Measurements from ENCODE around the gene CBLN1. TPM values are rescaled to one million over a fixed set of nuclear protein-coding genes. Genes with fewer than 3 reads are reported as not detected.

CBLN1 gene
- 18.2 TPM for total RNA-seq

- no peak for DNase-seq (ENCODE audit: low spot score)
These were observed at the start of gene CBLN1 for GRCh38 chr16:49281480-49281842. TSS of gene CBLN1 (minus strand) at chr16:49281838. CDS start at chr16:49281465, 373 bp downstream.

GRCh38 chr16:49330562-49331201, 49.0 kb upstream of the CBLN1 start:
- DNase-seq (ENCODE audit: low spot score) = no peak

GRCh38 chr16:49328325-49328724, 46.7 kb upstream of the CBLN1 start:
- no peak for DNase-seq (ENCODE audit: low spot score)

- no peak for DNase-seq (ENCODE audit: low spot score)
These were observed 45.8 kb upstream of the CBLN1 start for GRCh38 chr16:49327466-49327865.

GRCh38 chr16:49324703-49325102, 43.1 kb upstream of the CBLN1 start:
- no peak for DNase-seq (ENCODE audit: low spot score)

- no peak for DNase-seq (ENCODE audit: low spot score)
These were observed 34.0 kb upstream of the CBLN1 start for GRCh38 chr16:49315602-49316001.

- DNase-seq (ENCODE audit: low spot score) = no peak
These were observed 30.8 kb upstream of the CBLN1 start for GRCh38 chr16:49312389-49312985.

- DNase-seq (ENCODE audit: low spot score) = no peak
These were observed 30.2 kb upstream of the CBLN1 start for GRCh38 chr16:49311823-49312222.

GRCh38 chr16:49307176-49307575, 25.5 kb upstream of the CBLN1 start:
- no peak for DNase-seq (ENCODE audit: low spot score)

GRCh38 chr16:49305406-49305805, 23.8 kb upstream of the CBLN1 start:
- DNase-seq (ENCODE audit: low spot score) = no peak

- DNase-seq (ENCODE audit: low spot score) = no peak
These were observed 10.8 kb upstream of the CBLN1 start for GRCh38 chr16:49292413-49292812.

- no peak for DNase-seq (ENCODE audit: low spot score)
These were observed 5.9 kb upstream of the CBLN1 start for GRCh38 chr16:49287572-49287971.

- no peak for DNase-seq (ENCODE audit: low spot score)
These were observed 3.3 kb upstream of the CBLN1 start for GRCh38 chr16:49284962-49285361.

GRCh38 chr16:49283376-49284049, 1.9 kb upstream of the CBLN1 start:
- DNase-seq (ENCODE audit: low spot score) = no peak

GRCh38 chr16:49282690-49283375, 1.2 kb upstream of the CBLN1 start:
- no peak for DNase-seq (ENCODE audit: low spot score)

GRCh38 chr16:49281843-49282642, 405 bp upstream of the CBLN1 start:
- peak; percentile 88 for DNase-seq (ENCODE audit: low spot score)

GRCh38 chr16:49280841-49281371, 732 bp downstream of the CBLN1 start:
- DNase-seq (ENCODE audit: low spot score) = no peak

- DNase-seq (ENCODE audit: low spot score) = peak; percentile 29
These were observed 1.4 kb downstream of the CBLN1 start for GRCh38 chr16:49280105-49280741.

- DNase-seq (ENCODE audit: low spot score) = no peak
These were observed 2.5 kb downstream of the CBLN1 start for GRCh38 chr16:49278944-49279725.

- no peak for DNase-seq (ENCODE audit: low spot score)
These were observed 3.1 kb downstream of the CBLN1 start for GRCh38 chr16:49278567-49278827.

All from mucosa of gallbladder (tissue), 1 donor.